Ovary (tissue), 9 donors: ENCODE results near the gene BBX. TPM values are rescaled to one million over a fixed set of nuclear protein-coding genes. Genes with fewer than 3 reads are reported as not detected.

ENCODE experiments used
- DNase-seq, 5 donors: peaks; one replicate each; pipeline ENCODE4 v3.0.0-alpha.2; 2019 to 2020
- H3K27ac ChIP-seq, 2 donors: fragments of 200-600 bp; one replicate each; pipeline versions ENCODE4 v1.5.1 to v1.8.0; 2019 to 2022
- H3K27me3 ChIP-seq: fragments of 200-600 bp; one replicate; pipeline ENCODE4 v1.8.0; 2022
- H3K36me3 ChIP-seq: fragments of 200-600 bp; sonication (generic); one replicate; pipeline ENCODE4 v1.5.1; 2019
- H3K4me1 ChIP-seq: one replicate; pipeline ENCODE4 v1.8.1; 2013; ENCODE audit warnings: mild to moderate bottlenecking, moderate library complexity; ENCODE audit not compliant: insufficient read depth
- H3K4me3 ChIP-seq: fragments of 200-600 bp; sonication (generic); one replicate; pipeline ENCODE4 v1.5.1; 2017
- H3K9me3 ChIP-seq, 2 donors: fragments of 200-600 bp in 1 of 2; sonication (generic) in 1 of 2; one replicate each; pipeline versions ENCODE4 v1.5.1 to v1.8.1; 2013 to 2019; ENCODE audit warnings: mild to moderate bottlenecking in 1 of 2, moderate library complexity in 1 of 2
- EP300 ChIP-seq: sonication (generic); formaldehyde crosslinking; IDR thresholded peaks from one replicate; pipeline ENCODE4 v1.6.1; 2017; ENCODE audit warnings: antibody characterized with exemption
- POLR2A ChIP-seq: fragments of 450-650 bp; IDR thresholded peaks from one replicate; pipeline ENCODE4 v1.6.1; 2017; ENCODE audit warnings: antibody characterized with exemption, mild to moderate bottlenecking, moderate library complexity
- WGBS, 3 donors: extraction: QIAGEN DNeasy Blood & Tissue Kit in 1 of 3; methylation state at CpG; one replicate each; pipeline versions ENCODE4 v1.1.5 to v1.1.7; 2013 to 2017; 5-methylcytosine and 5-hydroxymethylcytosine counted together
- intact Hi-C, 4 donors: fragments of 100-400 bp; cut with DNase I; formaldehyde crosslinking; loops; one replicate each; pipeline versions ENCODE4 v1.11.0 to v1.15.1; 2022 to 2023
- polyA plus RNA-seq, 2 donors: library from polyadenylated mRNA; stranded (reverse); fragments of 200-250 nt in 1 of 2; fragments of 350-450 nt in 1 of 2; fragmentation: Illumina TruSeq in 1 of 2; extraction: RNeasy Lipid Tissue Mini Kit (QIAGEN cat#74804) in 1 of 2; gene quantifications; one replicate each; pipeline ENCODE4 v1.2.3, GENCODE V29; 2013 to 2014
- total RNA-seq, 7 donors: library from RNA; depleted of rRNA in 2 of 7; stranded (reverse); fragments of >200 nt in 2 of 7; fragmentation: NEBNext Ultra II Directional in 3 of 7; extraction: Animal tissue kit (Norgen Biotek cat#: 25700) in 3 of 7; gene quantifications; one replicate each; pipeline versions ENCODE4 v1.1.0 to v1.2.4, GENCODE V29; 2016 to 2023
- TF ChIP-seq, protein P1 (sequence below), 3 donors: fragments of 450-650 bp in 2 of 3; fragments of 200-600 bp in 1 of 3; IDR thresholded peaks; one replicate each; pipeline versions ENCODE4 v1.5.1 to v1.8.0; 2016 to 2022; ENCODE audit warnings: antibody characterized with exemption in 3 of 3, mild to moderate bottlenecking in 1 of 3
- donor health status: DM: no; HTN: no; CAD: no; lungs with moderate emphysema.
- donor health status: DM: no; HTN: no; CAD: no.
- donor health status: Bipolar disorder and iron deficiency.
- donor health status: DM: yes; HTN: yes; CAD: no.
- donor health status: DM: no; HTN: no; CAD: no.
- donor health status: DM: yes; HTN: yes; CAD: no.

BBX gene
- total and polyA plus RNA-seq, 9 donors = 15.8 to 114 (median 86.3) TPM

DNA sequence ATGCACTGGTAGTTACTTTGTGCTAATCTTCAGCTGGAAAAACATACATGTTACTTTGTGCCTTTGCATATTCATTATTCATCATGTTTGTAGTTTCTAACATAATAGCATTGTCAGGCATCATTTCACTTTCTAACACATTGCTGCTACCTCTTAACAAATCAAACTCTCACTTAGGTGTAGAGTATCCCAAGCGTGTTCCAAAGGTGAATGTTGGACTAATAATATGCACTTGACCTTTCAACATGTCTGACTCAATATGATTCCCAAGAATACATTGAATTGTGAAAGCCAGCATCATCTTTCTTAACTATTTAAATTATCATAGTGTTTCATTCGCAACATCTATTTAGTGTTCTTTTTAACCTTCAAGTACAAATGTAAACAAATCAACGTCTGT lies 211.6 kb downstream of the BBX start:
- Histone ChIP-seq H3K27me3 (no peaks in the 10 kb centered on the region), H3K4me3 (no peak overlapping the region), H3K9me3 (no peaks in the 10 kb centered on the region), H3K4me1 (peaks cover 2% of the 10 kb centered on the region), H3K36me3 (no peaks in the 10 kb centered on the region), H3K27ac (no peak overlapping the region)
- intact Hi-C loops = loop anchor here in 1 of 4 donors (10.0 kb wide), 1 partner anchor 50 kb away; no protein-coding TSS in a partner anchor
- DNase-seq = no peak
- TF ChIP-seq, protein P1, sequence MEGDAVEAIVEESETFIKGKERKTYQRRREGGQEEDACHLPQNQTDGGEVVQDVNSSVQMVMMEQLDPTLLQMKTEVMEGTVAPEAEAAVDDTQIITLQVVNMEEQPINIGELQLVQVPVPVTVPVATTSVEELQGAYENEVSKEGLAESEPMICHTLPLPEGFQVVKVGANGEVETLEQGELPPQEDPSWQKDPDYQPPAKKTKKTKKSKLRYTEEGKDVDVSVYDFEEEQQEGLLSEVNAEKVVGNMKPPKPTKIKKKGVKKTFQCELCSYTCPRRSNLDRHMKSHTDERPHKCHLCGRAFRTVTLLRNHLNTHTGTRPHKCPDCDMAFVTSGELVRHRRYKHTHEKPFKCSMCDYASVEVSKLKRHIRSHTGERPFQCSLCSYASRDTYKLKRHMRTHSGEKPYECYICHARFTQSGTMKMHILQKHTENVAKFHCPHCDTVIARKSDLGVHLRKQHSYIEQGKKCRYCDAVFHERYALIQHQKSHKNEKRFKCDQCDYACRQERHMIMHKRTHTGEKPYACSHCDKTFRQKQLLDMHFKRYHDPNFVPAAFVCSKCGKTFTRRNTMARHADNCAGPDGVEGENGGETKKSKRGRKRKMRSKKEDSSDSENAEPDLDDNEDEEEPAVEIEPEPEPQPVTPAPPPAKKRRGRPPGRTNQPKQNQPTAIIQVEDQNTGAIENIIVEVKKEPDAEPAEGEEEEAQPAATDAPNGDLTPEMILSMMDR (IDR thresholded peaks at IDR 0.05) = no peak
- TF ChIP-seq EP300 (no peak), POLR2A (no peak)
- WGBS, 3 donors = 84 to 95% (median 92%) methylated on average over 3 of the region's 3 CpGs

DNA sequence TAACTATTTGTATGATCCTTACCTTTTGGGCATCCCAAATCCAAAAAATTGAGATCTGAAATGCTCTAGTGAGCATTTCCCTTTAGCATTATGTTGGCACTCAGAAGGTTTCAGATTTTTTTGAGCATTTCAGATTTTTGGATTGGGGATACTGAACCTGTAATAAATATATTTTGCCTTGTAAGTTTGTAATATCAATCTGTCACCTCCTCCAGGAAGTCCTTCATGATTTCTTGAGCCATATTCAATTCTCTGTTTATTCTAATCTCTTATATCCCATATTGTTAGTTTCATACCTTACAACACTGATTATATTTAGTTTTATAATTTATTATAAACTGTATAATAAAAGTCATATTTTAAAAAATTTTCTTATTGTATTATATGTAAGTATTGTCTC lies 215.2 kb downstream of the BBX start:
- no peak for DNase-seq
- TF ChIP-seq POLR2A = no peak
- TF ChIP-seq, protein P1 (IDR thresholded peaks at IDR 0.05) = no peak
- TF ChIP-seq EP300 = no peak
- intact Hi-C loops = loop anchor here in 1 of 4 donors (10.0 kb wide), 1 partner anchor 53 kb away; no protein-coding TSS in a partner anchor
- Histone ChIP-seq H3K9me3 (no peaks in the 10 kb centered on the region), H3K27me3 (no peaks in the 10 kb centered on the region), H3K4me1 (peaks cover 2% of the 10 kb centered on the region), H3K27ac (no peak overlapping the region), H3K36me3 (no peaks in the 10 kb centered on the region), H3K4me3 (no peak overlapping the region)

- intact Hi-C loops = loop anchor here in 1 of 4 donors (10.0 kb wide), 1 partner anchor 54 kb away; no protein-coding TSS in a partner anchor
- no peaks in the 10 kb centered on the region for H3K27me3 ChIP-seq
- no peak overlapping the region for H3K4me3 ChIP-seq
- H3K9me3 ChIP-seq = no peaks in the 10 kb centered on the region
- no peak overlapping the region for H3K27ac ChIP-seq
- no peaks in the 10 kb centered on the region for H3K36me3 ChIP-seq
- TF ChIP-seq EP300 = no peak
- TF ChIP-seq POLR2A = no peak
- TF ChIP-seq, protein P1 (IDR thresholded peaks at IDR 0.05) = no peak
- 81 to 85% (median 84%) methylated on average over 5 of the region's 5 CpGs for WGBS, 3 donors
- peaks cover 2% of the 10 kb centered on the region for H3K4me1 ChIP-seq
- no peak for DNase-seq
Observed at GRCh38 chr3:107738486-107739183, 215.9 kb downstream of the BBX start.

DNA sequence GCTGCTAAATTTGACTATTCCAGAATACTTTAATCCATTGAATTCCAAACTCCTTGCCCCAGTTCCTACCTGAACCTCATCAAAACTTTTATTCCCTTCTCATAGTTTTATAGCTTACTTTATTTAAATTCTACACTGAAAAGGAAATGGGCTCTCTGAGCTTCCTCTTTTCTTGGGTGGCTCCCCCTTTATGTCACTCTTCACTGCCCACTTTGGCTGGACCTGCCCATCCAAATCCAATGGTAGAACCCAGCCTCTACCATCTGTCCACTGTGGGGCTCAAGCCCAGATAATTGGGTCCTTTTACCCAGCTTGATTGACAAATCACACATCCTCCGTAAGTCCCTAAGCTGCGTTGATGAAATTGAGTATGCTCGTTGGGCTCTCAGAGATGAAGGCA lies 216.5 kb downstream of the BBX start:
- no peak overlapping the region for H3K27ac ChIP-seq
- peaks cover 2% of the 10 kb centered on the region for H3K4me1 ChIP-seq
- TF ChIP-seq, protein P1 (IDR thresholded peaks at IDR 0.05) = no peak
- TF ChIP-seq POLR2A = no peak
- no peak for TF ChIP-seq EP300
- no peak overlapping the region for H3K4me3 ChIP-seq
- no peaks in the 10 kb centered on the region for H3K36me3 ChIP-seq
- no peaks in the 10 kb centered on the region for H3K9me3 ChIP-seq
- H3K27me3 ChIP-seq = no peaks in the 10 kb centered on the region
- DNase-seq = no peak
- 63 to 66% (median 66%) methylated on average over 3 of the region's 3 CpGs for WGBS, 3 donors
- intact Hi-C loops = loop anchor here in 1 of 4 donors (10.0 kb wide), 1 partner anchor 54 kb away; no protein-coding TSS in a partner anchor
